GM23338 (cell line): ENCODE measurements around the gene LEKR1. TPM values are rescaled to one million over a fixed set of nuclear protein-coding genes. Genes with fewer than 3 reads are reported as not detected.

Source experiments
- ATAC-seq: fragments of 200-7000 bp; cut with Tn5 transposase; 3 replicates; pipeline ENCODE4 v1.9.1; 2020
- DNase-seq: peaks from one replicate; pipeline ENCODE4 v3.0.0-alpha.2; 2015; ENCODE audit warnings: low spot score
- H2AFZ ChIP-seq: fragments of 200-600 bp; sonication (generic); 2 replicates; pipeline ENCODE4 v1.8.0; 2016; ENCODE audit warnings: antibody characterized with exemption, mild to moderate bottlenecking, moderate library complexity
- H3F3A ChIP-seq: fragments of 200-600 bp; sonication (generic); replicated peaks from 2 replicates; pipeline ENCODE4 v1.8.0; 2017; ENCODE audit warnings: antibody characterized with exemption, mixed run types, low read depth
- H3K27ac ChIP-seq: fragments of 200-600 bp; sonication (generic); 2 replicates; pipeline ENCODE4 v1.6.1; 2016; ENCODE audit warnings: low read depth
- H3K27me3 ChIP-seq: fragments of 200-600 bp; sonication (generic); 2 replicates; pipeline ENCODE4 v1.8.0; 2016; ENCODE audit warnings: mild to moderate bottlenecking, mixed run types, moderate library complexity; ENCODE audit not compliant: insufficient read depth
- H3K36me3 ChIP-seq: fragments of 200-600 bp; sonication (generic); 2 replicates; pipeline ENCODE4 v1.8.0; 2016; ENCODE audit warnings: mild to moderate bottlenecking; ENCODE audit not compliant: insufficient read depth
- H3K4me1 ChIP-seq: fragments of 200-600 bp; sonication (generic); 2 replicates; pipeline ENCODE4 v1.8.0; 2016; ENCODE audit warnings: mild to moderate bottlenecking, moderate library complexity; ENCODE audit not compliant: insufficient read depth
- H3K4me2 ChIP-seq: fragments of 200-600 bp; sonication (generic); 2 replicates; pipeline ENCODE4 v1.7.1; 2017; ENCODE audit warnings: mixed run types
- H3K4me3 ChIP-seq: fragments of 200-600 bp; sonication (generic); 2 replicates; pipeline ENCODE4 v1.6.1; 2016; ENCODE audit warnings: mixed run types
- H3K79me2 ChIP-seq: fragments of 200-600 bp; sonication (generic); replicated peaks from 2 replicates; pipeline ENCODE4 v1.8.0; 2017; ENCODE audit warnings: mild to moderate bottlenecking; ENCODE audit not compliant: insufficient read depth
- H3K9me2 ChIP-seq: fragments of 200-600 bp; sonication (generic); 2 replicates; pipeline ENCODE4 v1.8.0; 2017; ENCODE audit not compliant: insufficient read depth
- H4K20me1 ChIP-seq: fragments of 200-600 bp; sonication (generic); replicated peaks from 2 replicates; pipeline ENCODE4 v1.8.0; 2017; ENCODE audit warnings: mild to moderate bottlenecking; ENCODE audit not compliant: insufficient read depth
- H3K27ac Mint-ChIP-seq: 2 replicates; pipeline ENCODE4 v1.8.0; 2020; ENCODE audit warnings: inconsistent platforms, mild to moderate bottlenecking, moderate library complexity, mixed read lengths
- H3K27me3 Mint-ChIP-seq: 3 replicates; pipeline ENCODE4 v1.8.0; 2022; ENCODE audit warnings: low read depth, mild to moderate bottlenecking, moderate library complexity, mixed read lengths, inconsistent platforms; ENCODE audit not compliant: insufficient read depth, poor library complexity
- H3K36me3 Mint-ChIP-seq: 3 replicates; pipeline ENCODE4 v1.8.0; 2021; ENCODE audit warnings: low read depth, mild to moderate bottlenecking, inconsistent platforms, moderate library complexity, mixed read lengths
- H3K4me1 Mint-ChIP-seq: 3 replicates; pipeline ENCODE4 v1.8.0; 2020; ENCODE audit warnings: mild to moderate bottlenecking, inconsistent platforms, mixed read lengths
- H3K4me3 Mint-ChIP-seq: 3 replicates; pipeline ENCODE4 v1.8.0; 2021; ENCODE audit warnings: moderate library complexity, mild to moderate bottlenecking, inconsistent platforms, mixed read lengths
- H3K9me3 Mint-ChIP-seq: 3 replicates; pipeline ENCODE4 v1.8.0; 2020; ENCODE audit warnings: moderate library complexity, mild to moderate bottlenecking, inconsistent platforms, mixed read lengths
- CREB1 ChIP-seq: fragments of 250-450 bp; sonication (Bioruptor Pico); IDR thresholded peaks from 2 replicates; pipeline ENCODE4 v1.5.0; 2020; ENCODE audit warnings: low read depth, mild to moderate bottlenecking, moderate library complexity
- ETS1 ChIP-seq: IDR thresholded peaks from 2 replicates; pipeline ENCODE4 v1.6.1; 2016; ENCODE audit warnings: antibody characterized with exemption
- EZH2 ChIP-seq: fragments of 200-600 bp; sonication (generic); IDR thresholded peaks from one replicate; pipeline ENCODE4 v1.8.0; 2017; ENCODE audit warnings: antibody characterized with exemption, mild to moderate bottlenecking, low read depth; ENCODE audit not compliant: unreplicated experiment
- EZH2phosphoT487 ChIP-seq: fragments of 200-600 bp; sonication (generic); IDR thresholded peaks from one replicate; pipeline ENCODE4 v1.8.1; 2018; ENCODE audit warnings: antibody characterized with exemption; ENCODE audit not compliant: unreplicated experiment
- JUNB ChIP-seq: IDR thresholded peaks from one replicate; pipeline ENCODE4 v1.6.1; 2016; ENCODE audit warnings: antibody characterized with exemption; ENCODE audit not compliant: unreplicated experiment
- NANOG ChIP-seq: IDR thresholded peaks from 2 replicates; pipeline ENCODE4 v1.6.1; 2016; ENCODE audit warnings: antibody characterized with exemption, borderline replicate concordance
- POLR2AphosphoS5 ChIP-seq: IDR thresholded peaks from 2 replicates; pipeline ENCODE4 v1.6.1; 2016; ENCODE audit warnings: antibody characterized with exemption, low read depth
- STAT1 ChIP-seq: IDR thresholded peaks from one replicate; pipeline ENCODE4 v1.6.1; 2016; ENCODE audit warnings: antibody characterized with exemption; ENCODE audit not compliant: unreplicated experiment
- ZNF114 ChIP-seq: fragments of 250-450 bp; sonication (Bioruptor Pico); IDR thresholded peaks from 2 replicates; pipeline ENCODE4 v1.5.0; 2020; ENCODE audit warnings: mild to moderate bottlenecking, moderate library complexity
- ZNF331 ChIP-seq: fragments of 250-450 bp; sonication (Bioruptor Pico); IDR thresholded peaks from 2 replicates; pipeline ENCODE4 v1.5.0; 2020; ENCODE audit warnings: low read depth, mild to moderate bottlenecking, moderate library complexity
- ZNF462 ChIP-seq: fragments of 250-450 bp; sonication (Bioruptor Pico); IDR thresholded peaks from 2 replicates; pipeline ENCODE4 v1.5.0; 2020; ENCODE audit warnings: mild to moderate bottlenecking, moderate library complexity
- polyA plus RNA-seq: library from polyadenylated mRNA; unstranded; fragments of >200 nt; fragmentation: Nextera tagmentation; extraction: Ambion mirVana; gene quantifications from 2 replicates; pipeline ENCODE4 v1.2.1, GENCODE V29; 2016
- total RNA-seq: library from RNA; depleted of rRNA; stranded (reverse); fragments of >200 nt; shearing (Covaris generic); gene quantifications from 2 replicates; pipeline ENCODE4 v1.2.3, GENCODE V29; 2014
- TF ChIP-seq, protein P1 (sequence below), 2 experiments: fragments of 200-600 bp in 1 of 2; sonication (generic) in 1 of 2; conservative IDR thresholded peaks; 2 replicates each; pipeline versions ENCODE4 v1.5.1 to v1.6.1; 2016 to 2017; ENCODE audit warnings: antibody characterized with exemption in 2 of 2, low read depth in 2 of 2, mild to moderate bottlenecking in 2 of 2, moderate library complexity in 1 of 2
- TF ChIP-seq, protein P2 (sequence below): IDR thresholded peaks from one replicate; pipeline ENCODE4 v1.6.1; 2018; ENCODE audit warnings: antibody characterized with exemption; ENCODE audit not compliant: unreplicated experiment

Gene LEKR1
- total and polyA plus RNA-seq, 2 experiments from 2014 or later: not detected

DNA sequence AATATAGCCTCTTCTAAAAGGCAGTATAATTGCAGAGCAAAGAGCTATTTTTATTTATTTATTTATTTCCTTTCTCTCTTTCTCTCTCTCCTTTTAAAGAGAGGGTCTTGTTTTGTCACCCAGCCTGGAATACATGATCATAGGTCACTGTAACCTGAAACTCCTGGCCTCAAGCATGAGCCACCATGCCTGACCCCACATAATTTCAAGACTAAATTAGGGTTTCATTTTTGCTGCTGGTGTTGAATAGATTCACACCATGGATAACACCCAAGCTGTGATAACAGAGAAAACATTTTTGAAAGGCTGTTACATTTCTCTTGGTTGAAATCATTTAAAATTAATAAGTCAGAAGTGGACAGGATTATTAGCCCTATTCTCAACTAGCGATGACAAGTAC, 131.6 kb downstream of the LEKR1 start:
- Mint-ChIP-seq H3K27ac (no peak overlapping the region), H3K4me1 (no peaks in the 10 kb centered on the region), H3K36me3 (no peaks in the 10 kb centered on the region), H3K27me3 (peaks cover 2% of the 10 kb centered on the region), H3K4me3 (no peak overlapping the region), H3K9me3 (no peaks in the 10 kb centered on the region)
- no peaks in the 10 kb centered on the region for H3F3A ChIP-seq
- TF ChIP-seq ZNF114 (no peak), ZNF331 (CRISPR knock-in tag) (no peak), POLR2AphosphoS5 (no peak), EZH2phosphoT487 (no peak), EZH2 (no peak), STAT1 (no peak), ZNF462 (CRISPR knock-in tag) (no peak), NANOG (no peak), ETS1 (no peak), CREB1 (CRISPR knock-in tag) (no peak), JUNB (no peak)
- TF ChIP-seq, protein P1, sequence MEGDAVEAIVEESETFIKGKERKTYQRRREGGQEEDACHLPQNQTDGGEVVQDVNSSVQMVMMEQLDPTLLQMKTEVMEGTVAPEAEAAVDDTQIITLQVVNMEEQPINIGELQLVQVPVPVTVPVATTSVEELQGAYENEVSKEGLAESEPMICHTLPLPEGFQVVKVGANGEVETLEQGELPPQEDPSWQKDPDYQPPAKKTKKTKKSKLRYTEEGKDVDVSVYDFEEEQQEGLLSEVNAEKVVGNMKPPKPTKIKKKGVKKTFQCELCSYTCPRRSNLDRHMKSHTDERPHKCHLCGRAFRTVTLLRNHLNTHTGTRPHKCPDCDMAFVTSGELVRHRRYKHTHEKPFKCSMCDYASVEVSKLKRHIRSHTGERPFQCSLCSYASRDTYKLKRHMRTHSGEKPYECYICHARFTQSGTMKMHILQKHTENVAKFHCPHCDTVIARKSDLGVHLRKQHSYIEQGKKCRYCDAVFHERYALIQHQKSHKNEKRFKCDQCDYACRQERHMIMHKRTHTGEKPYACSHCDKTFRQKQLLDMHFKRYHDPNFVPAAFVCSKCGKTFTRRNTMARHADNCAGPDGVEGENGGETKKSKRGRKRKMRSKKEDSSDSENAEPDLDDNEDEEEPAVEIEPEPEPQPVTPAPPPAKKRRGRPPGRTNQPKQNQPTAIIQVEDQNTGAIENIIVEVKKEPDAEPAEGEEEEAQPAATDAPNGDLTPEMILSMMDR (conservative IDR thresholded peaks at IDR 0.05; ENCODE audit: low read depth in 2 of 2): no peak
- TF ChIP-seq, protein P2, sequence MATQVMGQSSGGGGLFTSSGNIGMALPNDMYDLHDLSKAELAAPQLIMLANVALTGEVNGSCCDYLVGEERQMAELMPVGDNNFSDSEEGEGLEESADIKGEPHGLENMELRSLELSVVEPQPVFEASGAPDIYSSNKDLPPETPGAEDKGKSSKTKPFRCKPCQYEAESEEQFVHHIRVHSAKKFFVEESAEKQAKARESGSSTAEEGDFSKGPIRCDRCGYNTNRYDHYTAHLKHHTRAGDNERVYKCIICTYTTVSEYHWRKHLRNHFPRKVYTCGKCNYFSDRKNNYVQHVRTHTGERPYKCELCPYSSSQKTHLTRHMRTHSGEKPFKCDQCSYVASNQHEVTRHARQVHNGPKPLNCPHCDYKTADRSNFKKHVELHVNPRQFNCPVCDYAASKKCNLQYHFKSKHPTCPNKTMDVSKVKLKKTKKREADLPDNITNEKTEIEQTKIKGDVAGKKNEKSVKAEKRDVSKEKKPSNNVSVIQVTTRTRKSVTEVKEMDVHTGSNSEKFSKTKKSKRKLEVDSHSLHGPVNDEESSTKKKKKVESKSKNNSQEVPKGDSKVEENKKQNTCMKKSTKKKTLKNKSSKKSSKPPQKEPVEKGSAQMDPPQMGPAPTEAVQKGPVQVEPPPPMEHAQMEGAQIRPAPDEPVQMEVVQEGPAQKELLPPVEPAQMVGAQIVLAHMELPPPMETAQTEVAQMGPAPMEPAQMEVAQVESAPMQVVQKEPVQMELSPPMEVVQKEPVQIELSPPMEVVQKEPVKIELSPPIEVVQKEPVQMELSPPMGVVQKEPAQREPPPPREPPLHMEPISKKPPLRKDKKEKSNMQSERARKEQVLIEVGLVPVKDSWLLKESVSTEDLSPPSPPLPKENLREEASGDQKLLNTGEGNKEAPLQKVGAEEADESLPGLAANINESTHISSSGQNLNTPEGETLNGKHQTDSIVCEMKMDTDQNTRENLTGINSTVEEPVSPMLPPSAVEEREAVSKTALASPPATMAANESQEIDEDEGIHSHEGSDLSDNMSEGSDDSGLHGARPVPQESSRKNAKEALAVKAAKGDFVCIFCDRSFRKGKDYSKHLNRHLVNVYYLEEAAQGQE: no peak
- H3K27ac ChIP-seq: no peak overlapping the region
- no peaks in the 10 kb centered on the region for H3K36me3 ChIP-seq
- no peaks in the 10 kb centered on the region for H3K79me2 ChIP-seq
- no peak overlapping the region for H2AFZ ChIP-seq
- H3K9me2 ChIP-seq: 0 out of 2 replicates have a peak, but pooled peaks cover 3% of the 10 kb centered on the region
- H4K20me1 ChIP-seq: no peaks in the 10 kb centered on the region
- DNase-seq: no peak
- no peaks in the 10 kb centered on the region for H3K27me3 ChIP-seq
- no peak for ATAC-seq
- H3K4me1 ChIP-seq: no peaks in the 10 kb centered on the region
- no peak overlapping the region for H3K4me2 ChIP-seq
- no peak overlapping the region for H3K4me3 ChIP-seq
